T-helper 1 cell treated with Interleukin-12 subunit alpha and Interleukin-12 subunit beta and Interleukin-4 antibody, amounts not matched to agents 30 ng/mL and 1 ng/mL, for 36 hours (primary cell): ENCODE measurements around the gene ROS1. TPM values are rescaled to one million over a fixed set of nuclear protein-coding genes. Genes with fewer than 3 reads are reported as not detected.

Experiments
- intact Hi-C: fragments of 100-400 bp; cut with micrococcal nuclease; formaldehyde crosslinking; loops from one replicate; pipeline ENCODE4 v1.15.1; 2024
- total RNA-seq: library from RNA; stranded (reverse); gene quantifications from 2 replicates; pipeline ENCODE4 v1.2.3, GENCODE V29; 2022

Gene ROS1
- total RNA-seq, 1 donor from 2014 or later, result not detected

- intact Hi-C loops, result no loop called here
Measured at GRCh38 chr6:117311726-117312125, 114.0 kb downstream of the ROS1 start.

GRCh38 chr6:117311310-117311709 is 114.4 kb downstream of the ROS1 start:
- intact Hi-C loops, result no loop called here

GRCh38 chr6:117309611-117310010 is 116.1 kb downstream of the ROS1 start:
- intact Hi-C loops, result no loop called here

GRCh38 chr6:117309069-117309468 is 116.7 kb downstream of the ROS1 start:
- intact Hi-C loops, result no loop called here

- intact Hi-C loops, result no loop called here
Measured at GRCh38 chr6:117307655-117308054, 118.1 kb downstream of the ROS1 start.

GRCh38 chr6:117306227-117306790 is 119.4 kb downstream of the ROS1 start:
- intact Hi-C loops, result no loop called here

GRCh38 chr6:117304446-117304845 is 121.3 kb downstream of the ROS1 start:
- intact Hi-C loops, result no loop called here

- intact Hi-C loops, result no loop called here
Measured at GRCh38 chr6:117303323-117303722, 122.4 kb downstream of the ROS1 start.

GRCh38 chr6:117298941-117299340 is 126.8 kb downstream of the ROS1 start:
- intact Hi-C loops, result no loop called here

- intact Hi-C loops, result no loop called here
Measured at GRCh38 chr6:117290173-117290846, 135.4 kb downstream of the ROS1 start.

- intact Hi-C loops, result no loop called here
Measured at GRCh38 chr6:117288083-117288715, 137.5 kb downstream of the ROS1 start.

GRCh38 chr6:117280922-117281321 is 144.8 kb downstream of the ROS1 start:
- intact Hi-C loops, result no loop called here

- intact Hi-C loops, result no loop called here
Measured at GRCh38 chr6:117276778-117277316, 148.9 kb downstream of the ROS1 start.

- intact Hi-C loops, result no loop called here
Measured at GRCh38 chr6:117275711-117276110, 150.0 kb downstream of the ROS1 start.

- intact Hi-C loops, result no loop called here
Measured at GRCh38 chr6:117275205-117275604, 150.5 kb downstream of the ROS1 start.

GRCh38 chr6:117272891-117273290 is 152.9 kb downstream of the ROS1 start:
- intact Hi-C loops, result no loop called here

- intact Hi-C loops, result no loop called here
Measured at GRCh38 chr6:117272032-117272866, 153.5 kb downstream of the ROS1 start.

- intact Hi-C loops, result no loop called here
Measured at GRCh38 chr6:117270843-117271507, 154.8 kb downstream of the ROS1 start.

- intact Hi-C loops, result no loop called here
Measured at GRCh38 chr6:117270055-117270842, 155.5 kb downstream of the ROS1 start.

GRCh38 chr6:117269638-117270054 is 156.1 kb downstream of the ROS1 start:
- intact Hi-C loops, result no loop called here
